Adrenal gland (tissue), 5 donors: ENCODE data around the gene PCDHGB7.
A peak's percentile ranks its signal among the peaks of the same experiment; 100 is the strongest.
"Not testable (repeated sequence)": the region's sequence is repeated elsewhere in the genome, so short reads cannot be mapped to it uniquely, and the experiment has no call there.

Source experiments
- CTCF ChIP-seq, 6 experiments: fragments of 450-650 bp in 4 of 6; fragments of 200-600 bp in 2 of 6; sonication (generic) in 1 of 6; IDR thresholded peaks; 1 replicate in 5 of 6; 2 replicates in 1 of 6; pipeline versions ENCODE4 v1.5.1 to v1.8.0; 2016 to 2021; ENCODE audit warnings: antibody characterized with exemption in 6 of 6, mild to moderate bottlenecking in 2 of 6, moderate library complexity in 1 of 6
- POLR2A ChIP-seq, 2 donors: fragments of 450-650 bp; IDR thresholded peaks; one replicate each; pipeline ENCODE4 v1.6.1; 2017; ENCODE audit warnings: antibody characterized with exemption in 2 of 2, mild to moderate bottlenecking in 2 of 2, moderate library complexity in 1 of 2
- donor health status: DM: no; HTN: no; CAD: no.

DNA sequence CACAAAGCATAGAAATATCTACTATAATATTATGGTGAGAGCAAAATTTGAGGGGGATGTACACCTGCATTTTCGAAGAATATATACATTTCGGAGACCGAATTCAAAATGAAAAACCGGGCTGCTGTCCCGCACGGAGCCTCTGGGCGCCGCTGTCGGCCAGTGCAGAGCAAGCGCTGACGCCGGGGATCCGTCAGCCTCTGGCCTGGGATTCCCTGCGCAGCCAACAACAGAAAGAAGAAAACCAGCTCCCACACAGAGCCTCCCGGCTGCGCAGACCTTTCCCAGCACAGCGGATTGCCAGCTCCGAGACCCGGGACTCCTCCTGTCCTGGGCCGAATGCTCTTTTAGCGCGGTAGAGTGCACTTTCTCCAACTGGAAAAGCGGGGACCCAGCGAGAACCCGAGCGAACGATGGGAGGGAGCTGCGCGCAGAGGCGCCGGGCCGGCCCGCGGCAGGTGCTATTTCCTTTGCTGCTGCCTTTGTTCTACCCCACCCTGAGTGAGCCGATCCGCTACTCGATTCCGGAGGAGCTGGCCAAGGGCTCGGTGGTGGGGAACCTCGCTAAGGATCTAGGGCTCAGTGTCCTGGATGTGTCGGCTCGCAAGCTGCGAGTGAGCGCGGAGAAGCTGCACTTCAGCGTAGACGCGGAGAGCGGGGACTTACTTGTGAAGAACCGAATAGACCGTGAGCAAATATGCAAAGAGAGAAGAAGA lies 9.5 kb upstream of the PCDHGB7 start, which contains the start of gene PCDHGB6:
- peak; percentile 16 to 60 (median 44) for TF ChIP-seq CTCF (IDR thresholded peaks at IDR 0.05)
- TF ChIP-seq POLR2A (IDR thresholded peaks at IDR 0.05), result not testable (repeated sequence)
